ENCODE results near the gene RPS6KA2.

GRCh38 chr6:166412911-166413384 is 214.1 kb downstream of the RPS6KA2 start:
- no peak for TF ChIP-seq CTCF (optimal IDR thresholded peaks at IDR 0.05 in 1 of 3, IDR thresholded peaks at IDR 0.05 in 1 of 3, conservative IDR thresholded peaks at IDR 0.05 in 1 of 3; ENCODE audit: extremely low read depth in 1 of 3, insufficient read depth in 2 of 3, low read length in 3 of 3)
- TF ChIP-seq EZH2 (IDR thresholded peaks at IDR 0.05; ENCODE audit: low read length): no peak
